ENCODE results near the gene PUS1.
A peak's percentile ranks its signal among the peaks of the same experiment; 100 is the strongest.
"Not testable (repeated sequence)": the region's sequence is repeated elsewhere in the genome, so short reads cannot be mapped to it uniquely, and the experiment has no call there.

Gene PUS1

GRCh38 chr12:131965073-131965472 lies 36.0 kb downstream of the PUS1 start:
- no peak for DNase-seq

- DNase-seq, result no peak
These were observed 42.1 kb downstream of the PUS1 start for GRCh38 chr12:131971226-131971625.

GRCh38 chr12:131975228-131975627 lies 46.2 kb downstream of the PUS1 start:
- no peak for DNase-seq

- DNase-seq, result no peak
These were observed 50.5 kb downstream of the PUS1 start for GRCh38 chr12:131979606-131980005.

GRCh38 chr12:131980263-131980662 lies 51.2 kb downstream of the PUS1 start:
- no peak for DNase-seq

- DNase-seq, result no peak
These were observed 52.3 kb downstream of the PUS1 start for GRCh38 chr12:131981388-131981787.

- DNase-seq, result no peak
These were observed 53.0 kb downstream of the PUS1 start for GRCh38 chr12:131982041-131982440.

- no peak for DNase-seq
These were observed 54.0 kb downstream of the PUS1 start for GRCh38 chr12:131983026-131983425.

GRCh38 chr12:131983554-131983953 lies 54.5 kb downstream of the PUS1 start:
- no peak for DNase-seq

GRCh38 chr12:131984334-131984733 lies 55.3 kb downstream of the PUS1 start:
- DNase-seq, result no peak

- DNase-seq, result not testable (repeated sequence)
These were observed 56.4 kb downstream of the PUS1 start for GRCh38 chr12:131985510-131985875.

- DNase-seq, result no peak
These were observed 57.3 kb downstream of the PUS1 start for GRCh38 chr12:131986361-131986760.

- peak; percentile 16 for DNase-seq
These were observed 57.8 kb downstream of the PUS1 start for GRCh38 chr12:131986910-131987309.

- DNase-seq, result no peak
These were observed 58.5 kb downstream of the PUS1 start for GRCh38 chr12:131987552-131987951.

- DNase-seq, result no peak
These were observed 59.1 kb downstream of the PUS1 start for GRCh38 chr12:131988054-131988796.

GRCh38 chr12:131989021-131989420 lies 59.9 kb downstream of the PUS1 start:
- no peak for DNase-seq

GRCh38 chr12:131990066-131990979 lies 61.2 kb downstream of the PUS1 start:
- peak; percentile 93 for DNase-seq

- DNase-seq, result no peak
These were observed 61.9 kb downstream of the PUS1 start for GRCh38 chr12:131990980-131991305.

GRCh38 chr12:131991816-131992430 lies 62.8 kb downstream of the PUS1 start:
- DNase-seq, result no peak

GRCh38 chr12:131994589-131994988 lies 65.5 kb downstream of the PUS1 start:
- no peak for DNase-seq
